ENCODE data around the gene SLC6A8. TPM values are rescaled to one million over a fixed set of nuclear protein-coding genes. Genes with fewer than 3 reads are reported as not detected.
"Not testable (repeated sequence)": the region's sequence is repeated elsewhere in the genome, so short reads cannot be mapped to it uniquely, and the experiment has no call there.

SLC6A8 gene
- total RNA-seq, 1 donor from 2014 or later, result 7.9 TPM

GRCh38 chrX:153739754-153740486 lies 52.2 kb downstream of the SLC6A8 start:
- Mint-ChIP-seq H3K9me3 (ENCODE audit: unreplicated experiment) (no peaks in the 10 kb centered on the region), H3K4me1 (ENCODE audit: unreplicated experiment) (peaks cover 5% of the 10 kb centered on the region), H3K27me3 (ENCODE audit: unreplicated experiment) (peaks cover 2% of the 10 kb centered on the region), H3K36me3 (ENCODE audit: low read depth, unreplicated experiment) (peaks cover 9% of the 10 kb centered on the region), H3K27ac (ENCODE audit: unreplicated experiment) (no peak overlapping the region), H3K4me3 (ENCODE audit: unreplicated experiment) (no peak overlapping the region)
- no peak for TF ChIP-seq CTCF (IDR thresholded peaks at IDR 0.05; ENCODE audit: unreplicated experiment)
- no peak for DNase-seq (ENCODE audit: low spot score)

- TF ChIP-seq CTCF (IDR thresholded peaks at IDR 0.05; ENCODE audit: unreplicated experiment), result no peak
- Mint-ChIP-seq H3K9me3 (ENCODE audit: unreplicated experiment) (no peaks in the 10 kb centered on the region), H3K27me3 (ENCODE audit: unreplicated experiment) (no peaks in the 10 kb centered on the region), H3K4me3 (ENCODE audit: unreplicated experiment) (no peak overlapping the region), H3K27ac (ENCODE audit: unreplicated experiment) (no peak overlapping the region), H3K36me3 (ENCODE audit: low read depth, unreplicated experiment) (peaks cover 4% of the 10 kb centered on the region), H3K4me1 (ENCODE audit: unreplicated experiment) (peaks cover under 1% of the 10 kb centered on the region)
- no peak for DNase-seq (ENCODE audit: low spot score)
Observed at GRCh38 chrX:153740631-153741222, 53.0 kb downstream of the SLC6A8 start.

GRCh38 chrX:153741446-153741845 lies 53.7 kb downstream of the SLC6A8 start:
- Mint-ChIP-seq H3K27ac (ENCODE audit: unreplicated experiment) (no peak overlapping the region), H3K27me3 (ENCODE audit: unreplicated experiment) (no peaks in the 10 kb centered on the region), H3K36me3 (ENCODE audit: low read depth, unreplicated experiment) (peaks cover 3% of the 10 kb centered on the region), H3K4me1 (ENCODE audit: unreplicated experiment) (no peaks in the 10 kb centered on the region), H3K4me3 (ENCODE audit: unreplicated experiment) (no peak overlapping the region), H3K9me3 (ENCODE audit: unreplicated experiment) (no peaks in the 10 kb centered on the region)
- no peak for DNase-seq (ENCODE audit: low spot score)
- TF ChIP-seq CTCF (IDR thresholded peaks at IDR 0.05; ENCODE audit: unreplicated experiment), result no peak

- H3K27ac Mint-ChIP-seq (ENCODE audit: unreplicated experiment); H3K36me3 Mint-ChIP-seq (ENCODE audit: low read depth, unreplicated experiment); H3K9me3 Mint-ChIP-seq (ENCODE audit: unreplicated experiment); DNase-seq (ENCODE audit: low spot score); H3K27me3 Mint-ChIP-seq (ENCODE audit: unreplicated experiment); H3K4me1 Mint-ChIP-seq (ENCODE audit: unreplicated experiment); H3K4me3 Mint-ChIP-seq (ENCODE audit: unreplicated experiment): not testable (repeated sequence)
Observed at GRCh38 chrX:153742111-153742510, 54.4 kb downstream of the SLC6A8 start.

- not testable (repeated sequence) for H3K27me3 Mint-ChIP-seq (ENCODE audit: unreplicated experiment); DNase-seq (ENCODE audit: low spot score); H3K36me3 Mint-ChIP-seq (ENCODE audit: low read depth, unreplicated experiment); H3K4me3 Mint-ChIP-seq (ENCODE audit: unreplicated experiment); H3K27ac Mint-ChIP-seq (ENCODE audit: unreplicated experiment); H3K4me1 Mint-ChIP-seq (ENCODE audit: unreplicated experiment); H3K9me3 Mint-ChIP-seq (ENCODE audit: unreplicated experiment)
Observed at GRCh38 chrX:153742796-153743467, 55.2 kb downstream of the SLC6A8 start.

GRCh38 chrX:153743468-153744209 lies 55.9 kb downstream of the SLC6A8 start:
- H3K4me3 Mint-ChIP-seq (ENCODE audit: unreplicated experiment); DNase-seq (ENCODE audit: low spot score); H3K4me1 Mint-ChIP-seq (ENCODE audit: unreplicated experiment); H3K27ac Mint-ChIP-seq (ENCODE audit: unreplicated experiment); H3K9me3 Mint-ChIP-seq (ENCODE audit: unreplicated experiment); H3K36me3 Mint-ChIP-seq (ENCODE audit: low read depth, unreplicated experiment); H3K27me3 Mint-ChIP-seq (ENCODE audit: unreplicated experiment): not testable (repeated sequence)

Data from endothelial cell (in vitro differentiated cells).